Frontal cortex (tissue), 4 donors: ENCODE results near the gene WSB2. TPM values are rescaled to one million over a fixed set of nuclear protein-coding genes. Genes with fewer than 3 reads are reported as not detected.
"Not testable (repeated sequence)": the region's sequence is repeated elsewhere in the genome, so short reads cannot be mapped to it uniquely, and the experiment has no call there.

Experiments used
- DNase-seq, 2 donors: peaks; one replicate each; pipeline ENCODE4 v3.0.0; 2012; ENCODE audit warnings: low spot score in 2 of 2
- FAIRE-seq: peaks from 2 replicates; lab custom pipeline; 2012; peaks lifted over from hg19 to GRCh38; lab: Jason Lieb, UNC
- total RNA-seq: library from RNA; depleted of rRNA; stranded (reverse); fragments of >200 nt; gene quantifications from one replicate; pipeline ENCODE4 v1.2.3, GENCODE V29; 2014
- donor health status: control.
- donor health status: control.
- donor health status: control.

WSB2 gene
- total RNA-seq, 1 donor from 2014 or later, result 532 TPM

- FAIRE-seq (no peak), DNase-seq (no peak)
Measured at GRCh38 chr12:118038137-118038536, 22.8 kb downstream of the WSB2 start.

GRCh38 chr12:118036672-118037411 lies 24.1 kb downstream of the WSB2 start:
- DNase-seq (no peak), FAIRE-seq (no peak)

- DNase-seq, result no peak
Measured at GRCh38 chr12:118035190-118036041, 25.6 kb downstream of the WSB2 start.

DNA sequence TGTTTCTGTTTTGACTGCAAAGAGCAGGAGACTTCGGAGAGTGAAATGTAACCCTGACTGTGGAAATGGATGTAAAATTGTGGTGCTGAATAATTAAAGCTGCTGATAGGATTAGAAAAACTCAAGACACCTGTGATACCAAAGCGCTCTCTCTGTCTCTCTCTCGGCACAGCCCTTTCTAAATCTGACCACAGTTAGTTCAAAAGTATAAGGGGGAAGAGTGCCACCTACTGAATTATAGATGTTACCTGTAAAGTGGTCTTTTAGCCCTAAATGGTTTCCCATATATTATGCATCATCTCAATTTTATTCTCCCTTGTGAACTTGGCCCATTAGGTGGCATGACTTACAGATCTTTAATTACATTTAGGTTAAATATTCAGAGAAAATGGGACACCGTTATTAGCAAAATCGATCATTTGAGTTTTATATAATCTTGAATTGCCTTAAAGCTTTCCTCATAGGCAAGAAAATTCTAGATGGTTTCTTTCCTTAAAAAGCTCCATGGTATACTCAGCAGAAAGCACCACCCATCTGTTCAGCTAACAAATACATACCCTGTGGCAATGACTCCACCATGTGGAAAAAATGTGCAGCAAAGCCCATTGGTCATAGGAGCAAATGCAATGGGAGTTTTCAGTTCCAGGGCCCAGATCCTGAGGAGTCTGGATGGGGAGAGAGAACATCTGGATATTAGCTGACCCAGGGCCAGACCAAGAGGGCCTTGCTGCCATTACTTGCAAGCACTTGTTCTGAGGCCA lies 26.4 kb downstream of the WSB2 start:
- DNase-seq (no peak), FAIRE-seq (no peak)

More at GRCh38 chr12:118035190-118036041, 25.6 kb downstream of the WSB2 start:
- FAIRE-seq, result no peak

DNA sequence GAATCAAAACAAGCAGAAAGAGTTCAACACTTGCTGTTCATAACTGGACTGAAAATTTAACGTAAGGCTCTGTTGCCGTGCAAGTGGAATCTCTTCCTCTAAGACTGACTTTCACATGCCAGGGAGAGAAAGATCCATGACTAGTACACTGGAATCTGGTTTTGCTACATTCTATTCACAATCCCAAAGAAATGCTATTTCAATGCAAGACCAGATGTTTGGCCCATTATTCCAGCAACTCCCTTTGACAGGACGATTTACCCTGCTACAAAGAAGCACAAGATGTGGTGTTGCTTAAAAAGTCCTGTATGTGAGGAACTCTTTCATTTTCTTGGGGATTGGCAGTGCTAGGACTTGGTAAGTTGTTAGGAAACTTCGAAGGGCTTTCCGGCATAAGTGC lies 27.1 kb downstream of the WSB2 start:
- DNase-seq (no peak), FAIRE-seq (no peak)

GRCh38 chr12:118033323-118033722 lies 27.7 kb downstream of the WSB2 start:
- DNase-seq, result no peak
- FAIRE-seq, result no peak

DNA sequence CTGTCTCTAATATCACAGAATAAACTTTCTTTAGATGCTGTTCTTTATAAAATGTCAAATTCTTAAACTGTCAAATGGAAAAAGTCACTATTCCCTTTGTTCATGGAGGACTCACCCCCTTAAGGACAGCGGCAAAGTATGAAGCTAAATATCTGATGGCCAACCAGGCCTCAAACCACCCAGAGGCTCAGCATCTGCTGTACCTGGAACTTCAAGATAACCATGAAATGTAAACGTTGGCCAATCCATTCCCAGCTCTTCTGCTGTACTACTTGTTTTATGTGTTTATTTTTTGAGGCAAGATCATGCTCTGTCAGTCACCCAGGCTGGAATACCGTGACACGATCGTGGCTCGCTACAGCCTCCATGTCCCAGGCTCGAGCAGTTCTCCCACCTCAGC lies 28.8 kb downstream of the WSB2 start:
- DNase-seq, result no peak

GRCh38 chr12:118029166-118029565 lies 31.8 kb downstream of the WSB2 start:
- FAIRE-seq (no peak), DNase-seq (no peak)

More for the DNA sequence above, 28.8 kb downstream of the WSB2 start:
- FAIRE-seq, result no peak

GRCh38 chr12:118025168-118025567 lies 35.8 kb downstream of the WSB2 start:
- no peak for FAIRE-seq
- DNase-seq, result no peak

DNA sequence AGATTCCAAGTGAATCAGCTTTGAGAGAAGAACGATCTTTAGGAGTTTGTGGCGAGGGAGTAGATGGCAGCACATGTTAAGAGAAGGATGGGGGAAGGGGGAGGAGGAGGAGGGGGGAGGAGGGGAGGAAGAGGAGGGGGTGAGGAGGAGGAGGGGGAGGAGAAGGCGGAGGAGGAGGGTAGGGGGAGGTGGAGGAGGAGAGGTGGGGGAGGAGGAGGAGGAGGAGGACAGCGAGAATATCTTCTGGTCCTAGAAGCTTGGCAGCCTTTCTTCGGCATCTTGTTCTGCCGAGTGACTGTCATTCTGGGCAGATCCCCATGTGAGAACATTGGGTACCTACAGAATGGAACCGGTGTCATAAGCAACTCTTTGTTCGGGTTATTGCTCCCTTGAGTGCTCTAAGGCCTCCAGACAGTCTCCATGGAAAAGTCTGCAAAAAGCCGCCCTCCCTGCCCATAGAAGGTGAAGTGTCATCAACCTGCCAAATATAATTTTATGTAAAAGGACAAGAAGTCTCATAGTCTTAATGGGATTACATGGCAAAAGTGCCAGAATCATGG lies 37.6 kb downstream of the WSB2 start:
- DNase-seq (no peak), FAIRE-seq (no peak)

GRCh38 chr12:118022728-118023109 lies 38.3 kb downstream of the WSB2 start:
- DNase-seq, result no peak
- no peak for FAIRE-seq

- DNase-seq, FAIRE-seq: not testable (repeated sequence)
Measured at GRCh38 chr12:118022097-118022727, 38.8 kb downstream of the WSB2 start.

- FAIRE-seq (no peak), DNase-seq (no peak)
Measured at GRCh38 chr12:118020036-118020435, 40.9 kb downstream of the WSB2 start.

GRCh38 chr12:118017926-118018325 lies 43.1 kb downstream of the WSB2 start:
- no peak for FAIRE-seq
- DNase-seq, result no peak

DNA sequence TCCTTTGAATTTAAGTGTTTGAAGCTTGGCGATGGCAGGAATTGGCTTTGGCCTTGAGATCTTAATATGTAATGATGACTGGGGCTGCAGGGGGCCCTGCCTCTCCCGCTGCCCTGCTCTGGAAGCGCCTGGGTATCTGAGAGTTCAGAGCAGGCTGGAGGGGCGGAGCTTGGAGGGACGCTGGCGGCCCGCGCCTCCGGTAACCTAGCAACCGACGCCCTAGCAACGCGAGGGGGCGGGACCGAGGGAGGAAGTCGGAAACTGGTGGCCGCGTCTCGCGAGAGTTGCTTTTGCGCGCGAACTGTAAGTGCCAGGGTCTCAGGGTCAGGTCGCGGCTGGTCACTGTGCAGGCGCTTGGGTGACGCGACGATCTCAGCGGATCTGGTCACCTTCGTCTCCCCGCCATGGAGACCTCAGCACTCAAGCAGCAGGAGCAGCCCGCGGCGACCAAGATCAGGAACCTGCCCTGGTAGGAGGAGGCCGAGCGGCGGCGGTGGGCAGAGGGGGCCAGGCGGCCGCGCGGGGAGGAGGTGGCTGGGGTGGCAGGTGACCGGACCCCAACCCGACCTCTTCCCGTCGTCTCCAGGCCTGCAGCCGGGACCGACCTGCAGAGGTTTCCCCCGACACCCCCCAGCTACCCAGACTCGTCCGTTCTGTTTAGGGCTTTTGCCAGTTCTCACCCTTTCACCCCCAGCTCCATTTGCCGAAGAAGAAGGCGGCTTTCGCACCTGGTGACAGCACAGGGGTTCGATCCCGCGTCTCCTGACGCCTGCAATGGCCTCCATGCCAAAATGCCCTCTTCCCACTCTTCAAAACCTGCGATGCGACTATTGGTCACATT lies 44.3 kb downstream of the WSB2 start, which contains the start of gene RFC5:
RFC5 (plus strand) TSS at position 280 of the 841 bp plus-strand sequence; CDS start at position 405, 125 bp downstream.
- peak; percentile 89 to 98 for DNase-seq
- FAIRE-seq, result no peak

DNA sequence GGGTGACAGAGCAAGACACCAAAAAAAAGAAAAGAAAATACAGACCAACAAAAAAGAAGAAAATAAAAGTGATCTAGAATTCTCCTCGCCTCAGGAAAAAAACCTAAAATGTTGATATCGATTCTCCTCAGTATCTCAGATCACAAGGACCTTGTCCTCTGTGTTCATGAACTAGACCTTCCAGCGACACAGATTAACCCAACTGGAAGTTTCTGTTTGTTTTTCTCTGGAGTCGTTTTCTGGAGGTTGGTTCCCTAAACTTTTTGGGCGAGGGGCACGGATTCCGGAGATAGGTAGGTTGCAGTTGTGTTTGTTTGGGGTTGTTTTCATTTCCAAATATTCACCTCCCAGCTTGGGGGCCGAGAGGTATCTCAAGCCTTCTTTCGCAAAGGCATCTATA lies 45.0 kb downstream of the WSB2 start:
- DNase-seq (no peak), FAIRE-seq (no peak)

DNA sequence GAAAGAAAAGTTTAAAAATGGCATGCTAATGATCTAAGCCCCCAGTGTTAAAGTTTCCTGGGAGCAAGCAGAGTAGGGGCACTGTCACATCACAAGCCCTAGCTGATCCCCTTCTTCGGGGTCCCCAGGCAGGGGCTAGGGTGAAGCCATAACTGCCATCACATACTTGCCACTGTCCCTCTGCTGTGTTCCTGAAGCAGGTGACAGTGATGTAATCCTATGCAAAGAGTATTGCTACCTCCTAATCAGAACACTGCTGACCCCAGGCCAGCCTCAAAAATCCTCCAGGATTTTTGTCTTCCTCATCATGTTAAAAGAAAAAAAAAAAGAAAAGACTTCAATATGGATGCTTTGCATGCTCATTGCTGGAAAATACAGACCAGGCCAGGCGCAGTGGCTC lies 45.7 kb downstream of the WSB2 start:
- FAIRE-seq (no peak), DNase-seq (no peak)

- FAIRE-seq (no peak), DNase-seq (no peak)
Measured at GRCh38 chr12:118013283-118013682, 47.7 kb downstream of the WSB2 start.

DNA sequence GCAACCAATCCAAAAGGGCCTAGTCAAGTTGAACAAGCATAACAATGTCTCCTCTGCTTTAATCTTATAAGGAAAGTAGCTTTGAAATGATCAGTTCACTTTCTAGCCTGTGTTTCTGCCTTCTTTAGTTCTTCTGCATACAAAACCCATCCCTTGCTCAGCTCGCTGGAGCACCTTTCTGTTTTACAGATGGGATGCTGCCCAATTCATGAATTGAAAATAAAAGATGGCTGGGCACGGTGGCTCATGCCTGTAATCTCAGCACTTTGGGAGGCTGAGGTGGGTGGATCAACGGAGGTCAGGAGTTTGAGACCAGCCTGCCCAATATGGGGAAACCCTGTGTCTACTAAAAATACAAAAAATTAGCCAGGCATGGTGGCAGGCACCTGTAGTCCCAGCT lies 49.0 kb downstream of the WSB2 start:
- no peak for FAIRE-seq
- DNase-seq, result no peak
